Measurements from ENCODE around the gene ZMYND11.

GRCh38 chr10:94613-95012 lies 40.6 kb upstream of the ZMYND11 start:
- TF ChIP-seq, protein P1, sequence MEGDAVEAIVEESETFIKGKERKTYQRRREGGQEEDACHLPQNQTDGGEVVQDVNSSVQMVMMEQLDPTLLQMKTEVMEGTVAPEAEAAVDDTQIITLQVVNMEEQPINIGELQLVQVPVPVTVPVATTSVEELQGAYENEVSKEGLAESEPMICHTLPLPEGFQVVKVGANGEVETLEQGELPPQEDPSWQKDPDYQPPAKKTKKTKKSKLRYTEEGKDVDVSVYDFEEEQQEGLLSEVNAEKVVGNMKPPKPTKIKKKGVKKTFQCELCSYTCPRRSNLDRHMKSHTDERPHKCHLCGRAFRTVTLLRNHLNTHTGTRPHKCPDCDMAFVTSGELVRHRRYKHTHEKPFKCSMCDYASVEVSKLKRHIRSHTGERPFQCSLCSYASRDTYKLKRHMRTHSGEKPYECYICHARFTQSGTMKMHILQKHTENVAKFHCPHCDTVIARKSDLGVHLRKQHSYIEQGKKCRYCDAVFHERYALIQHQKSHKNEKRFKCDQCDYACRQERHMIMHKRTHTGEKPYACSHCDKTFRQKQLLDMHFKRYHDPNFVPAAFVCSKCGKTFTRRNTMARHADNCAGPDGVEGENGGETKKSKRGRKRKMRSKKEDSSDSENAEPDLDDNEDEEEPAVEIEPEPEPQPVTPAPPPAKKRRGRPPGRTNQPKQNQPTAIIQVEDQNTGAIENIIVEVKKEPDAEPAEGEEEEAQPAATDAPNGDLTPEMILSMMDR (IDR thresholded peaks at IDR 0.05): no peak
- TF ChIP-seq EP300 (IDR thresholded peaks at IDR 0.05; ENCODE audit: borderline replicate concordance in 1 of 2, low read depth in 1 of 2, low read length in 1 of 2) (no peak), POLR2AphosphoS5 (IDR thresholded peaks at IDR 0.05; ENCODE audit: low read depth, low read length) (no peak), EZH2phosphoT487 (IDR thresholded peaks at IDR 0.05; ENCODE audit: borderline replicate concordance, low read depth) (no peak), RAD21 (IDR thresholded peaks at IDR 0.05; ENCODE audit: low read length) (no peak), RFX5 (IDR thresholded peaks at IDR 0.05; ENCODE audit: low read length) (no peak)
- TF ChIP-seq, protein P2, sequence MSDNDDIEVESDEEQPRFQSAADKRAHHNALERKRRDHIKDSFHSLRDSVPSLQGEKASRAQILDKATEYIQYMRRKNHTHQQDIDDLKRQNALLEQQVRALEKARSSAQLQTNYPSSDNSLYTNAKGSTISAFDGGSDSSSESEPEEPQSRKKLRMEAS (IDR thresholded peaks at IDR 0.05; ENCODE audit: low read depth): no peak

Measured in SK-N-SH (cell line).